GM18951 (cell line): ENCODE measurements around the gene PCSK6.

Experiments used
- POLR2A ChIP-seq: IDR thresholded peaks from 4 replicates; pipeline ENCODE4 v1.6.1; 2011; ENCODE audit warnings: mild to moderate bottlenecking; ENCODE audit not compliant: insufficient read length, insufficient read depth; ENCODE audit errors: extremely low read depth
- in situ Hi-C: fragments of 300-500 bp; cut with MboI; formaldehyde crosslinking; loops from one replicate; pipeline ENCODE4 v1.12.0; 2022; ENCODE audit warnings: low sequenced_read_pairs, mixed read lengths, inconsistent platforms; ENCODE audit not compliant: unreplicated experiment

PCSK6 gene

GRCh38 chr15:101489599-101490407, at the start of gene PCSK6:
Gene PCSK6 (minus strand): TSS chr15:101489707. CDS start chr15:101489670, 37 bp downstream.
- in situ Hi-C loops = no loop called here
- no peak for TF ChIP-seq POLR2A

GRCh38 chr15:101538996-101539395, 49.5 kb upstream of the PCSK6 start:
- no peak for TF ChIP-seq POLR2A
- in situ Hi-C loops = no loop called here

DNA sequence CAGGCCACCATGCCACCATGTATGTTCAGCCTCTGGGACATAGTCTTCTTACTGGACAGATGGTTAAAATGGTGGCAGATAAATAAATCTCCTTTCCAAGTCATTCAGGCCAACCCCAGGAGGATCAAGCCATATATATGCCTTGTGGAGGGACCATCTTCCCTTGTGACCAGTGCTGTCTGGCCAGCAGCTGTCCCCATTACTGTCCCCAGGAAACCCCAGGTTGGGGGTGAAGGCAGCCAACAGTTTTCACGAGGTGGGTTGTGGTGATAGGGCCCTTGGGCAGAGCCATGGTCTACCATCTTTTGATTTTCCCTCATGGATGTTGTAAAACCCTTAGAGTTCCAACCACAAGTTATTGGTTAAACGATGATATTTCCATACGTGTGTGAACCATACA, 48.7 kb upstream of the PCSK6 start:
- no peak for TF ChIP-seq POLR2A
- in situ Hi-C loops = no loop called here

- no peak for TF ChIP-seq POLR2A
- in situ Hi-C loops = no loop called here
Observed at GRCh38 chr15:101537483-101538080, 48.1 kb upstream of the PCSK6 start.

GRCh38 chr15:101536875-101537405, 47.4 kb upstream of the PCSK6 start:
- TF ChIP-seq POLR2A = no peak
- in situ Hi-C loops = no loop called here

- TF ChIP-seq POLR2A = no peak
- in situ Hi-C loops = no loop called here
Observed at GRCh38 chr15:101536166-101536874, 46.8 kb upstream of the PCSK6 start.

- no peak for TF ChIP-seq POLR2A
- in situ Hi-C loops = no loop called here
Observed at GRCh38 chr15:101535170-101535902, 45.8 kb upstream of the PCSK6 start.

DNA sequence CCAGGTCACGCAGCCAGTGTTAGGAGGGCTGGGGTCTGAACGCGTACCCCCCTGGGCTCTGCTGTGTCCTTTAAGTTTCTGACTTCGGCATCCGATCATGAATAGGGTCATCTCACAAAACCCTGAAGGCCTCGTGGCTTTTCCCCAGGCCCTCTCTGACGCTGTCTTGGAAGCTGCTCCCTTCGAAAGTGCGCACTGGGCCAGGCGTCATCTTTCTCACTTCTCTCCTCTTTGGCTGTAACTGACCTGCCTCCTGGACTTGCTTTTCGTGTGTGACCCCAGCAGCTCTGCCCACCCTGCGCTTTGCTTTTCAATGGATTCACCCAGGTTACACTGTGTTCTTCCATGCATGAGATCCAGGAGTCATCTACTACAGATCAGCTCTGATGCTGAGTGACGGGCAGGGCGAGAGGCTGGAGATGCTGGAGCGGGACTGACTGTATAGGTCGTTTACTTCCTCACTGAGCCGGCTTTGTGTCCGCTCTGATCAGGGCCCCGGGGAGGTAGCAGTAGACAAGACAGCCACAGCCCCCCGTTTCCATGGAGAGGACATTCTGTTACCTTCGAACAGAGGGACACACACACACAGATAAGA, 45.0 kb upstream of the PCSK6 start:
- TF ChIP-seq POLR2A = no peak
- in situ Hi-C loops = no loop called here

- no peak for TF ChIP-seq POLR2A
- in situ Hi-C loops = no loop called here
Observed at GRCh38 chr15:101533371-101534140, 44.0 kb upstream of the PCSK6 start.

DNA sequence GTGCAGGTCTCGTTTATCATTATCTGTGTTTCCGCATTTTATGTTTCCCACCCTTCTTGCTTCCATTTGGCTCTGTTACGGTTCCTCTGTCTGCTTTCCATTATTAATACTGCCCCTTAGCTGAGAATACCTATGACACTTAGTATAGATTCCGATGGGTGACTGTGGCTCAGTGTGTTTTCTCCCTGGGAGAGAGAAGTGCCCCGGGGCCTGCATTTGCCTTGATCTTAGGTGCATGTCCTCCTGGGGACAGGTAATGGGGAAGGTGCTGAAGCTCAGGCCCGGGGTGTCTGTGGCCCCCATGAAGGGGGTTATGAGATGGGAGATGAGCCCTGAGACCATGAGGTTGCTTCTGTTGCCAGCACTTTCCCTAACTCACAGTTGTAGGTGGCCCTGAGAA, 43.4 kb upstream of the PCSK6 start:
- in situ Hi-C loops = no loop called here
- no peak for TF ChIP-seq POLR2A

GRCh38 chr15:101531170-101531569, 41.7 kb upstream of the PCSK6 start:
- no peak for TF ChIP-seq POLR2A
- in situ Hi-C loops = no loop called here
